Upper lobe of left lung (tissue), 6 donors: ENCODE results near the gene CAMSAP3. TPM values are rescaled to one million over a fixed set of nuclear protein-coding genes. Genes with fewer than 3 reads are reported as not detected.

Experiments used
- ATAC-seq, 2 donors: fragments of 200-7000 bp; cut with Tn5 transposase; one replicate each; pipeline ENCODE4 v1.9.1; 2022; ENCODE audit warnings: mild to moderate bottlenecking in 2 of 2, moderate library complexity in 2 of 2; ENCODE audit not compliant: low FRiP score in 2 of 2
- DNase-seq, 2 donors: peaks; one replicate each; pipeline ENCODE4 v3.0.0-alpha.2; 2019 to 2020
- H3K27ac ChIP-seq, 4 donors: fragments of 200-600 bp; sonication (generic); one replicate each; pipeline ENCODE4 v1.5.1; 2016 to 2019
- H3K27me3 ChIP-seq, 4 donors: fragments of 200-600 bp; sonication (generic); one replicate each; pipeline ENCODE4 v1.5.1; 2017 to 2019
- H3K36me3 ChIP-seq, 4 donors: fragments of 200-600 bp; sonication (generic); one replicate each; pipeline ENCODE4 v1.5.1; 2016 to 2019
- H3K4me1 ChIP-seq, 4 donors: fragments of 200-600 bp; sonication (generic); one replicate each; pipeline ENCODE4 v1.5.1; 2018 to 2019
- H3K4me3 ChIP-seq, 4 donors: fragments of 200-600 bp; sonication (generic); one replicate each; pipeline ENCODE4 v1.5.1; 2017 to 2019; ENCODE audit warnings: mild to moderate bottlenecking in 2 of 4, moderate library complexity in 1 of 4
- H3K9me3 ChIP-seq, 4 donors: fragments of 200-600 bp; sonication (generic); one replicate each; pipeline ENCODE4 v1.5.1; 2018 to 2019
- CTCF ChIP-seq, 6 experiments: fragments of 450-650 bp in 4 of 6; fragments of 200-600 bp in 2 of 6; sonication (generic) in 2 of 6; IDR thresholded peaks; one replicate each; pipeline ENCODE4 v1.5.1; 2016 to 2019; ENCODE audit warnings: antibody characterized with exemption in 6 of 6
- EP300 ChIP-seq, 4 donors: sonication (generic); formaldehyde crosslinking; IDR thresholded peaks; one replicate each; pipeline ENCODE4 v1.5.1; 2017; ENCODE audit warnings: antibody characterized with exemption in 4 of 4, control low read depth in 2 of 4
- POLR2A ChIP-seq, 4 donors: fragments of 450-650 bp; IDR thresholded peaks; one replicate each; pipeline ENCODE4 v1.5.1; 2016 to 2017; ENCODE audit warnings: antibody characterized with exemption in 4 of 4, mild to moderate bottlenecking in 2 of 4
- POLR2AphosphoS5 ChIP-seq, 2 donors: sonication (generic); formaldehyde crosslinking; IDR thresholded peaks; one replicate each; pipeline ENCODE4 v1.5.1; 2017; ENCODE audit warnings: antibody characterized with exemption in 2 of 2
- WGBS, 2 donors: methylation state at CpG; one replicate each; pipeline ENCODE4 v1.1.5; 2017 to 2018; 5-methylcytosine and 5-hydroxymethylcytosine counted together
- total RNA-seq, 6 donors: library from RNA; depleted of rRNA in 4 of 6; stranded (reverse); fragments of >200 nt in 4 of 6; gene quantifications; one replicate each; pipeline versions ENCODE4 v1.1.0 to v1.2.1, GENCODE V29; 2016 to 2021
- donor health status: DM: no; HTN: no; CAD: no; lungs with moderate emphysema.
- donor health status: DM: no; HTN: yes; CAD: no; lungs with severe emphysema.

Gene CAMSAP3
- total RNA-seq, 6 donors from 2014 or later = 12.2 to 63.9 (median 31.2) TPM

- no peaks in the 10 kb centered on the region for H3K9me3 ChIP-seq
- no peak overlapping the region for H3K27ac ChIP-seq
- peaks cover 0 to 20% (median 8%) of the 10 kb centered on the region in 4 donors for H3K36me3 ChIP-seq
- TF ChIP-seq POLR2AphosphoS5 (IDR thresholded peaks at IDR 0.05) (no peak), EP300 (IDR thresholded peaks at IDR 0.05) (no peak), POLR2A (IDR thresholded peaks at IDR 0.05) (no peak), CTCF (IDR thresholded peaks at IDR 0.05) (no peak)
- ATAC-seq (no peak), DNase-seq (no peak)
- H3K4me1 ChIP-seq = peaks cover 6 to 49% (median 21%) of the 10 kb centered on the region in 4 donors
- no peak overlapping the region for H3K4me3 ChIP-seq
- H3K27me3 ChIP-seq = peaks cover 0 to 6% (median 0%) of the 10 kb centered on the region in 4 donors
- WGBS, 2 donors = 45 to 49% methylated on average over 6 of the region's 6 CpGs
Measured at GRCh38 chr19:7635670-7636069, 40.0 kb downstream of the CAMSAP3 start.

- H3K4me3 ChIP-seq = peak overlapping the region in 3 of 4 donors; percentile 75 to 90 (median 76)
- WGBS, 2 donors = 70 to 76% methylated on average over 12 to 16 of the region's 16 CpGs
- TF ChIP-seq POLR2AphosphoS5 (IDR thresholded peaks at IDR 0.05) = no peak
- no peak for TF ChIP-seq POLR2A (IDR thresholded peaks at IDR 0.05)
- peaks cover 0 to 19% (median 10%) of the 10 kb centered on the region in 4 donors for H3K36me3 ChIP-seq
- DNase-seq (no peak), ATAC-seq (no peak)
- H3K9me3 ChIP-seq = no peaks in the 10 kb centered on the region
- H3K27me3 ChIP-seq = peaks cover 0 to 6% (median 0%) of the 10 kb centered on the region in 4 donors
- H3K27ac ChIP-seq = peak overlapping the region; percentile 93 to 97 (median 94)
- H3K4me1 ChIP-seq = peaks cover under 1 to 43% (median 14%) of the 10 kb centered on the region in 4 donors
Measured at GRCh38 chr19:7636317-7636690, 40.6 kb downstream of the CAMSAP3 start.

- DNase-seq (peak; percentile 90 to 98), ATAC-seq (peak; percentile 92 to 93)
- peak; percentile 80 to 81 for TF ChIP-seq POLR2AphosphoS5 (IDR thresholded peaks at IDR 0.05)
- TF ChIP-seq CTCF (IDR thresholded peaks at IDR 0.05) = peak; percentile 34 to 69 (median 60)
- peak in 3 of 4 donors; percentile 22 to 82 (median 47) for TF ChIP-seq POLR2A (IDR thresholded peaks at IDR 0.05)
- no peak for TF ChIP-seq EP300 (IDR thresholded peaks at IDR 0.05)
- Histone ChIP-seq H3K27me3 (peaks cover 0 to 6% (median 0%) of the 10 kb centered on the region in 4 donors), H3K36me3 (peaks cover 0 to 15% (median 10%) of the 10 kb centered on the region in 4 donors), H3K27ac (peak within 1 kb of the TSS; percentile 93 to 97 (median 94)), H3K9me3 (no peaks in the 10 kb centered on the region), H3K4me1 (peaks cover 0 to 39% (median 13%) of the 10 kb centered on the region in 4 donors), H3K4me3 (peak within 1 kb of the TSS; percentile 55 to 90 (median 76))
- WGBS, 2 donors = 3 to 13% methylated on average over 28 to 31 of the region's 61 CpGs
Measured at GRCh38 chr19:7636691-7637373, 41.2 kb downstream of the CAMSAP3 start, which contains the start of gene STXBP2. Gene STXBP2 (plus strand): TSS chr19:7637110. CDS start chr19:7637150, 40 bp downstream.

GRCh38 chr19:7637374-7638256 is 42.0 kb downstream of the CAMSAP3 start:
- DNase-seq = peak; percentile 85 to 88
- H3K27ac ChIP-seq = peak overlapping the region; percentile 93 to 97 (median 94)

More at GRCh38 chr19:7637374-7638256, 42.0 kb downstream of the CAMSAP3 start:
- Histone ChIP-seq H3K4me1 (peaks cover 0 to 39% (median 13%) of the 10 kb centered on the region in 4 donors), H3K4me3 (peak overlapping the region; percentile 55 to 90 (median 76)), H3K36me3 (peaks cover 0 to 18% (median 11%) of the 10 kb centered on the region in 4 donors), H3K9me3 (no peaks in the 10 kb centered on the region), H3K27me3 (peaks cover 0 to 6% (median 0%) of the 10 kb centered on the region in 4 donors)
- WGBS, 2 donors = 25 to 36% methylated on average over 26 to 29 of the region's 30 CpGs
- ATAC-seq = peak; percentile 63 to 69
- TF ChIP-seq POLR2AphosphoS5 (IDR thresholded peaks at IDR 0.05) (no peak), CTCF (IDR thresholded peaks at IDR 0.05) (no peak), POLR2A (IDR thresholded peaks at IDR 0.05) (no peak), EP300 (IDR thresholded peaks at IDR 0.05) (no peak)
